ENCODE results near the gene KPNA1.
A peak's percentile ranks its signal among the peaks of the same experiment; 100 is the strongest.

The KPNA1 gene

DNA sequence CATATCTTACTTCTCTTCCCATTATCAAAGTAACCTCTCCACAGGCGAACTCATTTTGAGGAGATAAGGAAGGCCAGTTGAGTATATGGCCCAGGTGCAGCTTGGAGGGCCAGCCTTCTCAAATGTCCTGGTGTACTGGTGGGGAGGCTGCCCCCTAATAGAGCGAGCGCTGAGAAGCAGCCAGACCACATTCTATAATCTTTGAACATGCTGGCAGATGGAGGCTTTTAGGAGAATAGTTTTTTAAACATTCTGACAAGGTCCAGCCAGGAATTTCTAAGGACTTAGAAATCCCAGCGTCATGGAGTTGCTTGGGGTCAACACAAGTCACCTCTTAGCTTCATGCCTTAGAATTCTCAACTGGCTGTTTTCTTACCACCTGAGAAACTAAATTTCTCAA is 104.6 kb downstream of the KPNA1 start:
- Histone ChIP-seq H3K27me3 (ENCODE audit: control insufficient read depth in 5 of 5, insufficient read depth in 4 of 5, low read length in 5 of 5) (no peaks in the 10 kb centered on the region), H3K4me3 (ENCODE audit: low read depth in 1 of 5, low read length in 5 of 5) (no peak overlapping the region), H3K27ac (ENCODE audit: low read depth, low read length) (no peak overlapping the region), H3K9ac (ENCODE audit: low read length in 5 of 5) (no peak overlapping the region), H3K4me1 (ENCODE audit: control insufficient read depth in 5 of 5, insufficient read depth in 5 of 5, low read length in 5 of 5) (peaks cover 0 to 15% (median 7%) of the 10 kb centered on the region in 5 donors), H3K9me3 (ENCODE audit: control insufficient read depth in 5 of 5, low read length in 5 of 5) (no peaks in the 10 kb centered on the region), H3K36me3 (ENCODE audit: control insufficient read depth in 5 of 5, insufficient read depth in 5 of 5, low read length in 5 of 5) (peaks cover 11 to 42% (median 38%) of the 10 kb centered on the region in 5 donors)

GRCh38 chr3:122409446-122409845 is 105.3 kb downstream of the KPNA1 start:
- Histone ChIP-seq H3K27me3 (ENCODE audit: control insufficient read depth in 5 of 5, insufficient read depth in 4 of 5, low read length in 5 of 5) (no peaks in the 10 kb centered on the region), H3K9ac (ENCODE audit: low read length in 5 of 5) (peak overlapping the region in 2 of 5 donors; percentile 22 to 39), H3K4me1 (ENCODE audit: control insufficient read depth in 5 of 5, insufficient read depth in 5 of 5, low read length in 5 of 5) (peaks cover 0 to 8% (median 4%) of the 10 kb centered on the region in 5 donors), H3K27ac (ENCODE audit: low read depth, low read length) (no peak overlapping the region), H3K9me3 (ENCODE audit: control insufficient read depth in 5 of 5, low read length in 5 of 5) (no peaks in the 10 kb centered on the region), H3K36me3 (ENCODE audit: control insufficient read depth in 5 of 5, insufficient read depth in 5 of 5, low read length in 5 of 5) (peaks cover 12 to 42% (median 38%) of the 10 kb centered on the region in 5 donors), H3K4me3 (ENCODE audit: low read depth in 1 of 5, low read length in 5 of 5) (peak overlapping the region in 3 of 5 donors; percentile 19 to 38 (median 30))

DNA sequence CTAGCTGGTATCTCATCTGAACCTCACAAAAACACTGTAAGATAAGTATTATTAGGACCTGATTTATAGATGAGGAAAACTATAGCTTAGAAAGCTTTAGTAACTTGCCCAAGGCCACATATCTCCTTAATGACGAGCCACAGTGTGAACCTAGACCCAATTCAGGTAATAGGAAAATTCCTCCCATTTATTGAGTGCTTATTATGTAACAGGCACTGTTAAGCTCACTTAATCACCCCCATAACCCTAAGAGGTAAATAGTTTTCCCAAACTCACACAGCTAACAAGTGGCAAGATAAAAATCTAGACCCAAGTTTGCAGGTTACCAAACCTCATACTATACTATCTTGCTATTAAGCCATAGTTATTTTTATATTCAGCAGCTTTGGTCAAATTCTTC is 106.8 kb downstream of the KPNA1 start:
- Histone ChIP-seq H3K27me3 (ENCODE audit: control insufficient read depth in 5 of 5, insufficient read depth in 4 of 5, low read length in 5 of 5) (no peaks in the 10 kb centered on the region), H3K9me3 (ENCODE audit: control insufficient read depth in 5 of 5, low read length in 5 of 5) (no peaks in the 10 kb centered on the region), H3K27ac (ENCODE audit: low read depth, low read length) (no peak overlapping the region), H3K4me1 (ENCODE audit: control insufficient read depth in 5 of 5, insufficient read depth in 5 of 5, low read length in 5 of 5) (peaks cover 0 to 8% (median 0%) of the 10 kb centered on the region in 5 donors), H3K4me3 (ENCODE audit: low read depth in 1 of 5, low read length in 5 of 5) (no peak overlapping the region), H3K36me3 (ENCODE audit: control insufficient read depth in 5 of 5, insufficient read depth in 5 of 5, low read length in 5 of 5) (peaks cover 23 to 51% (median 43%) of the 10 kb centered on the region in 5 donors), H3K9ac (ENCODE audit: low read length in 5 of 5) (no peak overlapping the region)

DNA sequence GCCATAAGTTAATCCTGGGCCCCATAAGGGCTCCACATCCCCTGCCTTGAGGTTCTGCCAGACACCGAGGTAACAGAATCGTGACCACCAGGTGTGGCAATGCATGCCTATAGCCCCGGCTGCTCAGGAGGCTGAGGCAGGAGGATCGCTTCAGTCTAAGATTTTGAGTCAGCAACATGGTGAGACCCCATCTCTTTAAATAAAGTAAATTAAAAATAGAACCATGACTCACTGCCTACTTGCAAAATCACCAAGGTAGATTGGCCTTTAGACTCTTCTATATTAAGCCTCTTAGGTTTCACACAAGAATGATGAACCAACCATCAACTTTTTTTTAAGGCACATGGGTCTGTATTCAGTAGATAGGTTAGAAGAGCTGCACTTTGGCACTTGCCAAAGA is 108.5 kb downstream of the KPNA1 start:
- Histone ChIP-seq H3K36me3 (ENCODE audit: control insufficient read depth in 5 of 5, insufficient read depth in 5 of 5, low read length in 5 of 5) (peaks cover 23 to 54% (median 40%) of the 10 kb centered on the region in 5 donors), H3K4me3 (ENCODE audit: low read depth in 1 of 5, low read length in 5 of 5) (no peak overlapping the region)

GRCh38 chr3:122405015-122405414 is 109.7 kb downstream of the KPNA1 start:
- H3K27ac ChIP-seq (ENCODE audit: low read depth, low read length) = no peak overlapping the region
- H3K27me3 ChIP-seq (ENCODE audit: control insufficient read depth in 5 of 5, insufficient read depth in 4 of 5, low read length in 5 of 5) = no peaks in the 10 kb centered on the region
- H3K9me3 ChIP-seq (ENCODE audit: control insufficient read depth in 5 of 5, low read length in 5 of 5) = no peaks in the 10 kb centered on the region
- peaks cover 0 to 8% (median 0%) of the 10 kb centered on the region in 5 donors for H3K4me1 ChIP-seq (ENCODE audit: control insufficient read depth in 5 of 5, insufficient read depth in 5 of 5, low read length in 5 of 5)
- peaks cover 23 to 45% (median 36%) of the 10 kb centered on the region in 5 donors for H3K36me3 ChIP-seq (ENCODE audit: control insufficient read depth in 5 of 5, insufficient read depth in 5 of 5, low read length in 5 of 5)
- H3K9ac ChIP-seq (ENCODE audit: low read length in 5 of 5) = peak overlapping the region in 1 of 5 donors; percentile 43
- no peak overlapping the region for H3K4me3 ChIP-seq (ENCODE audit: low read depth in 1 of 5, low read length in 5 of 5)

More for the DNA sequence above, 108.5 kb downstream of the KPNA1 start:
- Histone ChIP-seq H3K27ac (ENCODE audit: low read depth, low read length) (no peak overlapping the region), H3K4me1 (ENCODE audit: control insufficient read depth in 5 of 5, insufficient read depth in 5 of 5, low read length in 5 of 5) (peaks cover 0 to 8% (median 0%) of the 10 kb centered on the region in 5 donors), H3K9me3 (ENCODE audit: control insufficient read depth in 5 of 5, low read length in 5 of 5) (no peaks in the 10 kb centered on the region), H3K9ac (ENCODE audit: low read length in 5 of 5) (no peak overlapping the region), H3K27me3 (ENCODE audit: control insufficient read depth in 5 of 5, insufficient read depth in 4 of 5, low read length in 5 of 5) (no peaks in the 10 kb centered on the region)

DNA sequence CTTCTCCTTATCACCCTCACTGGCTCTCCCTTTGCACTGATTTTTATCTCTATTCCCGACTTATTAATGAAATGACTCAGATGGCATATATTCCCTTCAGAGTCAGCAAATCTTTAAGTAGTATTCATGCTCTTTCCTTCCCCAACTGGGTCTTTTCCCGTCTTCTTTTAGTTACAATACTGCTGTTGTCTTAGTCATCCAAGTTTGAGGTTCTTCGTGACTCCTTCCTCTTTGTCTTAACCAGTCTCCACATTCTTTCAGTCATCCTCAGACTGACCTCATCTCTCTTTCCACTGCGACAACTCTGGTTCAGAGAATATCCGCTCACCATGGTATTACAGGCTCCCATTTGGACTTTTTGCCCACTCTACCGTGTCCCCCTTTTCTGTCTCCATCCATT is 111.2 kb downstream of the KPNA1 start:
- Histone ChIP-seq H3K4me1 (ENCODE audit: control insufficient read depth in 5 of 5, insufficient read depth in 5 of 5, low read length in 5 of 5) (peaks cover 0 to 8% (median 0%) of the 10 kb centered on the region in 5 donors), H3K4me3 (ENCODE audit: low read depth in 1 of 5, low read length in 5 of 5) (no peak overlapping the region), H3K36me3 (ENCODE audit: control insufficient read depth in 5 of 5, insufficient read depth in 5 of 5, low read length in 5 of 5) (peaks cover 23 to 34% (median 31%) of the 10 kb centered on the region in 5 donors), H3K27me3 (ENCODE audit: control insufficient read depth in 5 of 5, insufficient read depth in 4 of 5, low read length in 5 of 5) (no peaks in the 10 kb centered on the region), H3K9ac (ENCODE audit: low read length in 5 of 5) (no peak overlapping the region), H3K9me3 (ENCODE audit: control insufficient read depth in 5 of 5, low read length in 5 of 5) (no peaks in the 10 kb centered on the region), H3K27ac (ENCODE audit: low read depth, low read length) (no peak overlapping the region)

GRCh38 chr3:122398920-122399319 is 115.8 kb downstream of the KPNA1 start:
- Histone ChIP-seq H3K9me3 (ENCODE audit: control insufficient read depth in 5 of 5, low read length in 5 of 5) (no peaks in the 10 kb centered on the region), H3K36me3 (ENCODE audit: control insufficient read depth in 5 of 5, insufficient read depth in 5 of 5, low read length in 5 of 5) (peaks cover 6 to 10% (median 7%) of the 10 kb centered on the region in 5 donors), H3K9ac (ENCODE audit: low read length in 5 of 5) (no peak overlapping the region), H3K27me3 (ENCODE audit: control insufficient read depth in 5 of 5, insufficient read depth in 4 of 5, low read length in 5 of 5) (no peaks in the 10 kb centered on the region), H3K4me3 (ENCODE audit: low read depth in 1 of 5, low read length in 5 of 5) (no peak overlapping the region), H3K27ac (ENCODE audit: low read depth, low read length) (no peak overlapping the region), H3K4me1 (ENCODE audit: control insufficient read depth in 5 of 5, insufficient read depth in 5 of 5, low read length in 5 of 5) (no peaks in the 10 kb centered on the region)

- Histone ChIP-seq H3K27me3 (ENCODE audit: control insufficient read depth in 5 of 5, insufficient read depth in 4 of 5, low read length in 5 of 5) (no peaks in the 10 kb centered on the region), H3K4me3 (ENCODE audit: low read depth in 1 of 5, low read length in 5 of 5) (no peak overlapping the region), H3K9ac (ENCODE audit: low read length in 5 of 5) (no peak overlapping the region), H3K36me3 (ENCODE audit: control insufficient read depth in 5 of 5, insufficient read depth in 5 of 5, low read length in 5 of 5) (peaks cover 0 to 5% (median 0%) of the 10 kb centered on the region in 5 donors), H3K9me3 (ENCODE audit: control insufficient read depth in 5 of 5, low read length in 5 of 5) (no peaks in the 10 kb centered on the region), H3K4me1 (ENCODE audit: control insufficient read depth in 5 of 5, insufficient read depth in 5 of 5, low read length in 5 of 5) (peaks cover 0 to 3% (median 0%) of the 10 kb centered on the region in 5 donors), H3K27ac (ENCODE audit: low read depth, low read length) (no peak overlapping the region)
Observed at GRCh38 chr3:122397201-122397600, 117.5 kb downstream of the KPNA1 start.

GRCh38 chr3:122396511-122396910 is 118.2 kb downstream of the KPNA1 start:
- Histone ChIP-seq H3K27me3 (ENCODE audit: control insufficient read depth in 5 of 5, insufficient read depth in 4 of 5, low read length in 5 of 5) (no peaks in the 10 kb centered on the region), H3K27ac (ENCODE audit: low read depth, low read length) (no peak overlapping the region), H3K4me3 (ENCODE audit: low read depth in 1 of 5, low read length in 5 of 5) (no peak overlapping the region), H3K9me3 (ENCODE audit: control insufficient read depth in 5 of 5, low read length in 5 of 5) (no peaks in the 10 kb centered on the region), H3K9ac (ENCODE audit: low read length in 5 of 5) (no peak overlapping the region), H3K36me3 (ENCODE audit: control insufficient read depth in 5 of 5, insufficient read depth in 5 of 5, low read length in 5 of 5) (peaks cover 0 to 5% (median 0%) of the 10 kb centered on the region in 5 donors), H3K4me1 (ENCODE audit: control insufficient read depth in 5 of 5, insufficient read depth in 5 of 5, low read length in 5 of 5) (peaks cover 0 to 3% (median 0%) of the 10 kb centered on the region in 5 donors)

DNA sequence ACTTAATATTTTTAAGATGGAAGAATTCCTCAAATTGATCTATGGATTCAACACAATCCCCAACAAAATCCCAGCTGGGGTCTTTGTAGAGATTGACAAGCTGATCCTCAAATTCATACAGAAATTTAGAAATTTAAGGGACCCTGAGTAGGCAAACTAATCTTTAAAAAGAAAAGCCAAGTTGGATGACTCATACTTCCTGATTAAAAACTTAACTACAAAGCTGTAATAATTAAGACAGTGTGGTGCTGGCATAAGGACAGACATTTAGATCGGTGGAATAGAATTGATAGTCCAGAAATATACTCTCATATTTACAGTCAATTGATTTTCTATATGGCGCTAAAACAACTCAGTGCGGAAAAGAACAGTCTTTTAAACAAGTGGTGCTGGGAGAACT is 119.2 kb downstream of the KPNA1 start:
- Histone ChIP-seq H3K4me1 (ENCODE audit: control insufficient read depth in 5 of 5, insufficient read depth in 5 of 5, low read length in 5 of 5) (peaks cover 0 to 3% (median 0%) of the 10 kb centered on the region in 5 donors), H3K9me3 (ENCODE audit: control insufficient read depth in 5 of 5, low read length in 5 of 5) (no peaks in the 10 kb centered on the region)

More for the DNA sequence above, 119.2 kb downstream of the KPNA1 start:
- Histone ChIP-seq H3K27me3 (ENCODE audit: control insufficient read depth in 5 of 5, insufficient read depth in 4 of 5, low read length in 5 of 5) (no peaks in the 10 kb centered on the region), H3K36me3 (ENCODE audit: control insufficient read depth in 5 of 5, insufficient read depth in 5 of 5, low read length in 5 of 5) (peaks cover 0 to 5% (median 0%) of the 10 kb centered on the region in 5 donors), H3K27ac (ENCODE audit: low read depth, low read length) (no peak overlapping the region), H3K9ac (ENCODE audit: low read length in 5 of 5) (no peak overlapping the region), H3K4me3 (ENCODE audit: low read depth in 1 of 5, low read length in 5 of 5) (no peak overlapping the region)

Measured in subcutaneous abdominal adipose tissue (tissue), 5 donors.